ENCODE results near the gene TLE4.
"Not testable (repeated sequence)": the region's sequence is repeated elsewhere in the genome, so short reads cannot be mapped to it uniquely, and the experiment has no call there.

Gene TLE4

DNA sequence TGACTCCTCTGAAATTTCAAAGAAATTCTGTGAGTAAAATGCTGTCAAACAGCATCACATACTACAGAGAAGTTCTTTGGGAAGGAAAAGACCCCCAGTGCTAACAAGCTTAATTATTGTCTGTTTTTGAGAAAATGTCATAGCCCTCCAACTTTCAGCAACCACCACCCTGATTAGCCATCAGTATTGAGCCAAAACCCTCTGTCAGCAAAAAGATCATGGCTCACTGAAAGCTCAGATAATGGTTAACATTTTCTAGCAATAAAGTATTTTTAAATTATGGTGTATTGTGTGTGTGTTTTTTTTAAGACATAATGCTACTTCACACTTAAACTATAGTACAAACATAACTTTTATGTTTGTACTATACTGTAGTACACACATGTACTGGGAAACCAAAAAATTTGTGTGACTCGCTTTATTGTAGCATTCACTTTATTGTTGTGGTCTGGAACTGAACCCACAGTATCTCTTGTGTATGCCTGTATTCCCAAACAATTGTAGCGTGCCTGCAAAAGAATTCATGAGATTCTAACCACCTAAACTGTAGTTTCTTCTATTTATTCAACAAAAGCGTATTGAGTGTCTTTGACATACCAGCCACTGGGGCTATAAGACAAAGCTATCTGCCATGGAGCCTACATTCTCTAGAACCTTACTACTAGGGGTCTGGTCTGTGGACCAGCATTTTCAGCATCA is 31.6 kb downstream of the TLE4 start:
- no peak for DNase-seq (ENCODE audit: low spot score)

DNA sequence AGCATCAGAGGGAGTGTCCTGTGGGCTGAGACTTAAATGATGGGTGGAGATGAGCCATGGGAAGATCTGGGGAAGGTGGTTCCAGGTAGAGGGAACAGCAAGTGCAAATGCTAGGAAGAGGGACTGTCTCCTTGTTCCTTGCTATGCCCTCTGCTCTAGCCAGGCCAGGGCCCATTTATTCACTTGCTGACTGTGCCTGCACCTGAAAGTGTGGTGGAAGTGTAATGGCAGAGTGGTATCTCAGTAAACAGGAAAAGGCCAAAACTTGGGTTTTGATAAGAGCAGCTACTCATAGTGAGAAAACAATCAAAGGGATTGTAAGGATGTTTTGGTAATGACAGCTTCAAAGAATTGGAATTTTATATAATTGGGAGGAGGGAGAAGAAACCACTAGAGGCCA is 32.4 kb downstream of the TLE4 start:
- no peak for DNase-seq (ENCODE audit: low spot score)

DNA sequence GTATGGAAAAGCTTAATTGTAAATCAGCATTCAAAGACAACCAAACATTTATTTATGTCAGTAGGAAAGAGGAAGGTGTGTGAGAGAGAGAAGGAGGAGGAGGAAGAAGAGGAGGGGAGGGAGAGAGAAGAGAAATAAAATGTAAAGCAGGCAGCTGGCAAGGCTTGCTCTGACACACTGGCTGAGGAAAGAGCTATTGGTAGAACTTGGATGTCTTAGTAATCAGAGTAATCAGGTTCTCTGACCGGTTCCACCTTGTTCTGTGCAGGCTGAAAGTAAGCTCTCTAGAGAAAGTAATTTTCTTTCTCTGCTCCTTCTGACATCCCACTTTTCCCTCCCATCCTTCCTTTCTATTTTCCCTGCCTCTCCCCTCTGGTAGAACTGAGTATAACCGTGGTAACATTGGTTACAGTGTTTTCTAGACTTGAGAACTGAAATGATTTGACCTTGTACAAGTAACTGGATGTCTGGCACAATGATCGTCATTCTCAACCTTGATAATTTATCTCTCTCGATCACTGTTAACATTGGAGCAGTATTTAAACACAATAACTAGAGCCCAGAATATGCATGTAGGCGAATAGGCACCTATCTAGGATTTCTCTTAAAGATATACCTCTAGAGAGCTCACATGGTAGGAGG is 33.3 kb downstream of the TLE4 start:
- no peak for DNase-seq (ENCODE audit: low spot score)

DNA sequence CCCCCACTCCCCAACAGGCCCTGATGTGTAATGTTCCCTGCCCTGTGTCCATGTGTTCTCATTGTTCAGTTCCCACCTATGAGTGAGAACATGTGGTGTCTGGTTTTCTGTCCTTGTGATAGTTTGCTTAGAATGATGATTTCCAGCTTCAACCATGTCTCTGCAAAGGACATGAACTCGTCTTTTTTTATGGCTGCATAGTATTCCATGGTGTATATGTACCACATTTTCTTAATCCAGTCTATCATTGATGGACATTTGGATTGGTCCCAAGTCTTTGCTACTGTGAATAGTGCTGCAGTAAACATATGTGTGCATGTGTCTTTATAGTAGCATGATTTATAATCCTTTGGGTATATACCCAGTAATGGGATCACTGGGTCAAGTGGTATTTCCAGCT is 34.8 kb downstream of the TLE4 start:
- DNase-seq (ENCODE audit: low spot score) = not testable (repeated sequence)

DNA sequence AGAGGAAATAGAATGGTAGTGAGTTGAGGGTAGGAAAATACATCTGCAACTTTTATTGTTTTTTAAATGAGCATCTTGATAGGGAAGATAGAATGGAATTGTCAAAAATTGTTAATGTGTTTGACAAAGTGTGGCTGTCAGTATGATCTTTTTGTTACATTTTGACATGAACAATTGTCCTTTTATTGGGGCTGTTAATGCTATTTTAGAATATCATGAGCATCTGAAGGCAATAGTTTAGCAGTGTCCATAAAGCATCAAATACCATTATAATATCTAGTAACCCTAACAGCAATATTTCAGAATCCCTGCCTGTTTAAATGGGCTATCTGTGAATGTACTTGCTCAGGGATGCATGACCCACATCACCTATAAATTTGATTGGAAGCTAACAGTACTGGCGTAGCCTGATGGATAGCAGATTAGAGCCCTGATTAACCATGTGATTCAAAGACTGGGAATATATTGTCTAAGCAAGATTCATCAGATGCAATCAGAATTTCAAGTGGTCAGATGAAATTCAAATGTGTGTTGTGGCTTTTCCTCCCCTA is 37.8 kb downstream of the TLE4 start:
- DNase-seq (ENCODE audit: low spot score) = no peak

DNA sequence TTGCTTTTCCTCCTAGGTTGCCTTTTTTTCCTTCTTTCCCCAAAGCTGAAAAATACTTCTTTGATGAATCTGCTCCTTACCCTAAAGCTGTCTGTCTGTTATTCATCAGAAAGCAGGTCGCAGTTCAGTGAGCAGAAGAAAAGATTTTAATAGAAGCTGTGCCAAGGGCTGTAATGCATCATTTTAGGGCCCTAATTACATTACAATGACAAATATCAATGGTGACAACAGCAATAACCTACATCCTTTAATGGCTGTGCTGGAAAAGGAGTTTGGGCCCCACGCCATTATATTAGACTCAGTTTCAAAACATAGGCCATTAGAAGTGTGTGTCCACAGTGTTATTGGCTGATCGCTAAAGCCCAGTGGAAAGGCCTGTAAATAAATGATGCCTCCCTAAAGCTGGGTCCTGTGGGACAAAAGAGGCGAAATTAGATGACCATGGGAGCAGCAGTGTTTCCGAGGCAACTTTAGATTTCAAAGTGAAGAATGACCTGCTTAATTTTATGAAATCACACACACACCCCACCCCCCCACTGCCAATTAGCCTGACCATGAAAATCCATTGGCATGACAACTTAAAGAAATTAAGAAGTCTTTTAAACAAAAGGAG is 38.4 kb downstream of the TLE4 start:
- no peak for DNase-seq (ENCODE audit: low spot score)

DNA sequence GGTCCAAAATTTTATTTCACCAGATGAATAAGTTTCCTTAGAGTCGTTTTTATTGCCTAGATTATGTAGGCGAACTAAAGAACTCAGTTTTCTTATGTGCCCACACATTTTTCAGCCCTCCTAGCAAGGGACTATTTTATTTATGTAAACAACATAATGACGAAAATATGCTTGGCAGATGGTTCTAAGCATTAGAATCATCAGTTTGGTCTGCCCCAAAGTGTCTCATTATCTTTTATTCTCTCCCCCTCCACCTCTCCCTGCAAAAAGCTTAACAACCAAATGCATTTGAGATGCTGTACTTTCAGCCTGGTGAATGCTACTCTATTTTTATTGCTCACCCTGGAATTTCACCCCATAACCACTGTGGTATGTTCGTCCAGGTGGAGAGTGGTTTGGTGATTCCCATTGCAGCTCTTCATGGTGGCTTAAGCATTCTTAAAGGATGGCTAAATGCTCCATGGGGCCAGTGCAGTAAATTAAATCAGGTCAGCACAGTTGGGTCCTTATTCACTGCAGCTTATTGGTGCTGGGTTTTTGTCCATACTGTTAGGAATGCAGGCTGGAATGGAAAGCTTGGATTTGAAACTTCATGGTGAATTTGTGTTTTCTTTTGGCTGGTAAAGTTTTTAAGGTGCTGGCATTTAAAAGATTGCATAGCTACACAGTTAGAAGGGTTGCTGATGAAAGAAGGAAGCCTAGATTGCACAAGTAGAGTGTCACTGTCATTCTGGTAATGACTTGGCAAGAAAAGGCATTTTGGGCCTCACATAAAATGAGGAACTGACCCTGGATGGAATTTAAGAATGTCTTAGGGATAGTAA is 39.2 kb downstream of the TLE4 start:
- DNase-seq (ENCODE audit: low spot score) = no peak

DNA sequence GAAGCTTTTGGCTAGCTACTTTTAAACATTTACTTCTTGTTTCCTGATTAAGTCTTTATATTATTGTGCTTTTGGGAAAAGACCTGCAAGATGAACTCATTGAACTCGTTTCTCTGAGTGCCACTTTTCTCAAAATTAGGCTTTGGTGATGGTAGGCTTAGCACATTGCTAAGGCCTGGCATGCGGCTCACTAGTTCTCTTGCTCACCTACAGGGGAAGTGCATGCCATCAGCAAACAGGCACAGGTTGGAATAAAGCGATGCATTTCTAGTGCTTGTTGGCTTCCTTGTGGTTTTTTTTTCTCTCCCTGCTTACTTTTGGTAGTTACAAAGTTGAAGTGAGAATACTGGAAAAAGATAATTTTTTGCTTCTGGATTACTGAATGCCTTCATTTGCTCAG is 41.4 kb downstream of the TLE4 start:
- no peak for DNase-seq (ENCODE audit: low spot score)

DNA sequence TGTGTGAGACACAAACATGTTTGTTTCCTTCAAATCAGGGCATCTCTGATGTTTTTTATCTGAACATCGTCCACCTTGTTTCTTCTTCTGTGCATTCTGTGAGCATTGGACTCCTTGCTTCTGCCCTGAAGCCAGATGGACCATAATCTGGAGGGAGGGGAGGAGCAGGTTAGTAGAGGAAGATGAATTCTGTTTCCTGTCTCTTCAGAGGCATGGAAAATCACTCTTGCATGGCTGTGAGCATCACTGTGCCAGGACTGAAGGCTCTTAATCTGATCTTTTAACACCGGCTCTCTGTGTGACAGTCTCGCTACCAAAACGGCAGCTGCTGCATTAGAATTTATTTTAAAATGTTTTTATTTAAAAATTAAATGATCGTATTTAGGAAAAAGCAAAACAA is 43.3 kb downstream of the TLE4 start:
- DNase-seq (ENCODE audit: low spot score) = no peak

DNA sequence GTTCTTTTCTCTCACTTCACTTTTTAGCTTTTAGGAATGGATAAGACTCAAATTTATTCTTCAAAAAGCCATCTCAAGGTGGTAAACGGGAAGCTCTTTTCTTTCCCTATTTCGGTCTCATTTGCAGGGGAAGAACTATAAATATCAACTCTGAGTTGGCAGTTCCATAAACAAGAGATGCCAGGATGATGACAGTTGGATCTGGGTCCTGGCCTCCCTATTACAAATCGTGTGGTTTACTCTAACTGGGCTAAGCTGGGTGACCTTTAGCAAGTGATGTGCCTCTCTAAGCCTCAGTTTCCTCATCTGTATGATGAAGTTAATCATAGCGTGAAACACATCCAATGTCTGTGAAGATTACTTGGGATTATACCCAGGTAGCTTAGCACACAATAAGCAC is 44.2 kb downstream of the TLE4 start:
- no peak for DNase-seq (ENCODE audit: low spot score)

DNA sequence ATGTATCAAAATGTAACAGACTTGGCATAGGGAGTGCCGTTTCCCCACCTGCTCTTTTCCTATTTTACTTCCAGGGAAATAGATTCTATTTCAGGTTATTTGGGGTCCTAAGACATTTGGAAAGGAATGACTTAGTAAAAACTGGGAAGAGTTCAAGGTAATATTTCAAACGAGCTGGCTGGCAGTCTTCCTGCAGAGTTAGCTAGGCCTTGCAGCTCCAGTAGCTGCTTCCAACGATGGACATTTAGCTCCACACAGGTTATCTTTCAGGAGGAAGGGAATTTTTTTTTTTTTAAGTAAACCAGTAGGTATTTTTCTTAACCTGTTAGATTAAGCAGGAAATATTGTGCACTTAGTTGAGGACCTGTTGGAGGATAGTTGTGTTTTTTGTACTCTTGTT is 45.2 kb downstream of the TLE4 start:
- DNase-seq (ENCODE audit: low spot score) = no peak

DNA sequence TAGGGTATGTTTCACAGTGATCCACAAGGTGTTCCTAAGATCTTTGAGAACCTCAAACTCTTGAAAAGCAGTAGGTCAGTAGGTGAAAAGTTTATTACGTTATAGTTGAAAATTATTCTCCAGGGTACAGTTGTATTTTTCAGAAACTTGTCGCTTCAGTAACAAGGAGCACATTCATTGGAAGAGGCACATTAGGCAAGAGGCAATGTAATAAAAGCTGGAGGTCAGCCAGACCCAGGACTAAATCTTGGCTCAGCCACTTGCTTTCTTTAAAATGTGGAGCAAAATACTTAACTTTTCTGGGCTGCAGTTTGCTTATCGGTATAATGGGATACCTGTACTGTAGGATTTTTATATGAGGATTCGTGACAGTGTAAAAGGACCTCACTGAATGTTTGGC is 45.6 kb downstream of the TLE4 start:
- DNase-seq (ENCODE audit: low spot score) = no peak

DNA sequence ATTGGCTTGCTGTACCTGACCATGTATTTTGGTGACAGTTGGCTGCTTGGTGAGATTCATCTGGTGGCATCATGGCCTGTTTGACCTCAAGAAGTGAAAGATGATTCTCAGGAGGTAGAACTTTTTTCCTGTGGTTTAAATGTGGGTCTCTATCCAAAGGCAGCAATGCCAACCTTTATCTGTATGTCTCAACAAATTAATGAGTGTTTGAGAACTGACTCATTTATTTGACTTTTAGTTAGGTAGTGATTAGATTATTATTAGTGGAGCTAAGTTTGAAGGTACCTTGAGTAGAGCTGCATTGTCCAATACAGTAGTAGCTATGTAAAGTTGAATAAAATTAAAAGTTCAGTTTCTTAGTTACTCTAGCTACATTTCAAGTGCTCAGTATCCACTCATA is 48.2 kb downstream of the TLE4 start:
- no peak for DNase-seq (ENCODE audit: low spot score)

DNA sequence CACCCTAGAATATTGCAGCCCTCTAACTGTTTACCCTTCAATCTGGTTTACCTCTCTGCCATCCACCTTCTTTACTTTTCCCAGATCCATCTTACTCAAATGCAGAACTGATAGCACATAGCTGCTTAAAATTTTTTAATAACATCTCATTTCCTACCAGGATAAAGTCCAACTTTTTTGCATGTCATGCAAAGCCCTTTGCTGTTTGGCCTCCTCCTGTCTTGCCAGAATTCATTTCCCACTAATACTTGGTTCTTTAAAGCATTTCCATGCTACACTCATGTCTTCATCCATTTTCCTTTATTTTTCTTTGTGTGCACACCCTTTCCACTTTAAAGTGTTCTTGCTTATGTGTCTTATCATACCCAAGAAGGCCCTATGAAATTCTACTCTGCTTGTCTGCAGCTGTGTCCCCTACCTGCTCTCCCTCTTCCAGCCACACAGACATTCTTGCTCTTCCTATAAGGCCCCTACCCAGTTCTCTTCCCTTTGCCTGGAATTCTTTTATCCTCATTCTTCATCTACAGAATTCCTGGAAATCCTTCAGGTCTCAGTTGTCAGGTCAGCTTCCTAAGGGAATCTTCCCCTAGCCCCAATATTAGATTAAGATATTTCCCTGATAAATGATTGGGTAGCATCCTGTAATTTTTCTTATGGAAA is 50.3 kb downstream of the TLE4 start:
- DNase-seq (ENCODE audit: low spot score) = no peak

DNA sequence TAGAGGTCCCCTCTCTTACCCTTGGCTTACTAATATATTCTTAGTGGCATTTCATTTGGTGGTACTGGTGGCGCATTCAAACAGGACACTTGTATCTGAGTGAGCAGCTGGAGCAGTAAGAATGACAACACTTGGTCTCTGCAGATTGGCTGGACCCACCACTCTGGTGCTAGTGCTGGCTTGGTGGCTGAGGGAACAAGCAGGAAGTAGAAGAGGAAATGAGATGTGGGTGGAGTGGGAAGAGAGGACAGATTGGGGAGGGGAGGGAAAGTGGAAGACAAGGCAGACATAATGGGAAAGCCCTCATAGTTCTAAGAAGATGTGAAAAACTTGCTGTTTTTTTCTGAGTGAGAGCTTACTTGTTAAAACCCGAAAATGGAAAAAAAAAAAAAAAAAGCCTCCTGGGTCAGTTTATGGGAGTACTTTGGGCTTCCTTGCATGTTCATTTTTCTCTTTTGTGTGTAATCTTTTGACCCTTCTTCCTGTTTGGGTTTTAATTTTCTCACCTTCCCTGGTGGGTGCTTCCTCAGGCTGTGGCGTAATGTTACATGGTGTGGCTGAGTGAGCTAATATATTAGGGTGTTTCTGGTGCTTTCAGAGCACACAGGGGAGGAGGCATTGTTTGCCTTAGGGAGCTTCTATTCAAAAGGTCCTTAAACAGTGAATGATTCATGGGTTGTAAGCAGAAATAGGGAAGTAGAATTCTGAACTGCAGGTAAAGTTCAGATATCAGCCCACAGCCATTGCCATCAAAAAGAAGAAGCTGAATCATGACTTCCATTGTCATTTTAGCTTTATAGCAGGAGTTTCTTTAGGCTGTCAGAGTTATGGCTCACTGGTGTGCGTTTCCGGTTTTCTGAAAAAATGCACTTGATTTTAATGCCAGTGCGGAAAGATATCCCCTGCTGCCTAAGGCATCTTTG is 52.3 kb downstream of the TLE4 start:
- peak; percentile 37 for DNase-seq (ENCODE audit: low spot score)

DNA sequence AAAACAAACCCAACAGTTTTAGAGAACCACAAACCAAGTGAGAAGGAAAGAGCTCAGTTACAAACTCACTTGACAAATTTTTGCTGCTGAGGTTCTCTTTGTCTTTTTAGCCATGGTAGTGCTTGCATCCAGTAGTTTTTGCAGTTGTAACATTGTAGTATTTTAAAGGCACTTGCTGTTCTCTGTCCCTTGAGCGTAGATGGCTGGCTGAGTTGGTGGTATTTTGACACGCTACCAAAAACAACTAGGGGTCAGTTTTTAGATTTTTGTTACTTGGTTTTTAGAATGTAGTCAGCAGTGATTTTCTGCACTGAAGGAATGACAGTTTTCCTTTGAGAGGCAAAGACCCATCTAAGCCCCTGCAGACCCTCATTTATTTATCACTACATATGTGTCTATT is 58.0 kb downstream of the TLE4 start:
- no peak for DNase-seq (ENCODE audit: low spot score)

DNA sequence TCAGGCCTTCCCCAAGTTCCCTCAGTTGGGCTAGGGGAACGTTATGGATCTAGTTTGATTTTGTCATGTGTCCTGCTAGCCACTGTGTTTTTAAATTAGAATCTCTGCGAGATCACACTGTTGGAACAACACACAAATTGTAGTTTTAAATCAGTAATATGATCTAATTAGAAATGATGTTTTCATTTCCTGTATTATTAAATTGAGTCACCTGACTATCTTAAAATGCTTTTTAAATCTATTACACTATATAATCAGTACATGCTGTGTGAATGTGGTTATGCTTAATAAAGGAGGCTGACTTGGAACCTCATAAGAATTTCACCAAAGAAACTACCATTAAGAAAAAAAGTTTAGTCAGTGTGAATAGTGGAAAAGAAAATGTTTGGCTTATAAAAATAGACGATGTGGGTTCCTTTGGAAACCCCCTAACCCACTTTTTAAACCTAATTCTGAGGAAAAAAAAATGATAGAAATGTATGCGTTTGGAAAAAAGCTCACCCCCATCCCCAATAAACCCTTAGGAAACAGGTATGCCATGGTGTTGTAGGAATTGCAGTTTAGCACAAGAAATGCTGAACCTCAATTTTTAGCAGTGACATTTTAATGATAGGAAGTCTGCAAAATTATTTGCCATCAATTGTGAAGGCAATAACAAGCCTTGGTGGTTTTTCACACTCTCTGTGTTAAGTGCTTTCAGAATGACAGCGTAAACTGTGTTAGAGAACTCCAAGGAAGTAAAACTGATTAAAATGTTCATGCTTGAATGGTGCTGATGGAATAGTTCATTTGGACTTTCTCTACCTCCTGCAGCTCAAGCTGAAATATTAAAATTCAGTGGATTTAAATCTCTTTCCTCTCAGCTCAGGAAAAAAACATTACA is 59.0 kb downstream of the TLE4 start:
- DNase-seq (ENCODE audit: low spot score) = no peak

DNA sequence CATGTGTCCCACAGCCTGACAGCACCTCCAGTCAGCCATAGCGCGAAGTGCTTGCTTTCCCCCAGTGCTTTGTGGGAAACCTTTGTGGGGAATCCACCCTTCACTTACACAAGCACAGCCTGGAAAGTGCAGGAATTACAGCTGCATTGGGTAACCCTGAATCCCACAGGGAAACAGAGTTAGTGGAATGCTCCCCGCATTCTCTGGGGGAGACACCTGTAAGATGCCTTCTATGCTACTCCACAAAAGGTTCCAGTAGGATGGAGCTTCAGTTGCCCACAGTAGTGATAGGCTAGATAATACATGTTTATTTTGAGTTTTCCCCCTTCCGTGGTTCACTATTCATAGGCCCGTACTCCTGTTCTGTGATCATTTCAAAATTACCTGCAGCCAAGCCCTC is 60.3 kb downstream of the TLE4 start:
- no peak for DNase-seq (ENCODE audit: low spot score)

DNA sequence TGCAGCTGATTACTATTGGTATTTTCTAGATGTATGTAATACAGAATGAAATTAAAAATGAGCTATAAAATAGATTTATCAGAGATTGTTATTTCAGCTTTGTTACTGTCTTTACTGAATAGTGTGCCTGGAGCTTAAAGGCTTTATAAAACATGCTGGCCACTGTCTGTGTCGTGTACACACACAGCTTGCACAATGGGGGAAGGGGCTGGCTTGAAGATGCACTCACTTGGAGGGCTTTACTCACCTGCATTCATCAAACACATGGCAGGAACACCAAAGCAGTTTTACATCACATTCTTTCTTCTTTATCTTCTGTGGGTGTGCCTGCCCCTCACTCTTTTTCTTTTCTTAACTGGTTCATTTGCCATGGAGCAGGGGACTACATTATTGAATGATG is 60.9 kb downstream of the TLE4 start:
- no peak for DNase-seq (ENCODE audit: low spot score)

DNA sequence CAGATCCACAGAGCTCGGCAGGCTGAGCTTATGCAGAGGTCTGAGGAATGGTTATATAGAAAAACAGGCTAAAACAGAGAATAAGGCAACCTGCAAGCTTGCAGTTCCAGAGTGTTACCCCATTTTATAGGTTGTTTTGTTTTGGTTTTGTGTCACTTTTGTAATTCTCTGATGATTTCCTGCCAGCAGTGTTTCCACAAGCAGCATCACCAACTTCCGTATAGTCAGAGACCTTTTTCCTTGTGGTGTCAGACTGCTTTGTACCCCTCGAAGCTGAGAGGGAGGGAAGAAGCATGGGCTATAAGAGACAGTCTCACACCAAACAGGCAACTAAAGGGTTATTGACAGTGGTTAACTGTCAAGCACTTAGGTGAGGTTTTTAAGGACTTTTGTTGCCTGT is 61.8 kb downstream of the TLE4 start:
- DNase-seq (ENCODE audit: low spot score) = no peak

All from CD4-positive, alpha-beta T cell treated with Interleukin-6 at 100 ng/mL for 8 hours (primary cell).